Measurements from ENCODE around the gene CLEC10A.

DNA sequence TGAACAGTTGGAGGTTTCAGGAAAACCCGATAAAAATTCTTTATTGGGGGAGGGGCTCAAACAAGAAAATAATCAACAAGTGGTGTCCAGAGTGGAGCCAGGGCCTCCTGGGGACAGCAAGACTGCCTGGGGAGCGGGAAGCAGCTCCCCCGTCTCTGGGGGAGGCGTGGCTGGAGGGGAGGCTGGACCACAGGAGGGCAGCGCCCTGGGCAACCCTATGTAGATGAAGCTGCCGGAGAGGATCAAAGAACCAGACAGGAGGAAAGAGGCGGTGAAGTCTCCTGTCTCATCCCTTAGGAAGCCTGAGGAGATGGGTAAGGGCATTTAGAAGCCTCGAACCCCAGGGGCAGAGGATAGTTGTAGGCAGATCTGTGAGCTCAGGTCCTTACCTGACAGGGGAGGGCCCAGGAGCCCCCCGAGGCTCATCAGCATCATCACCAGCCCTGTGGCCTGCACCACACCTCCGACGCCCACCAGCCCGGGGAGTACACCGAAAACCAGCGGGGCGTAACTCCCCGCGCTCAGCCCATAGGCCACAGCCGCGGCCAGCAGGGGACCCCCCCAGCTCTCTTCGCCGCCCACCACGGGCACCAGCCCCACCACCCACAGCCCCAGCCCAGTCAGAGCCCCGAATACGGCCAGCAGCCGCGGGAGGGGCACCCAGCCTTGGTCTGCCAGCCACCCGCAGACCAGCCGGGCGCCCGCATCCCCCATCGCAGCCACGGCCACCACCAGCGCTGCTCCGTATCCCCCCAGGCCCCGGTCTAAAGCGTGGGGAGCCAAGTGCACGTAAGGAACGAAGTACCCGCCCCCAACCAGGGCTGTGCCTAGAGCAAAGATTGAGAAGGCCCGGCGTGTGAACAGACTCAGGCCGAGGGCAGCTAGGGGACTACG lies 38.2 kb downstream of the CLEC10A start:
- TF ChIP-seq, protein P1, sequence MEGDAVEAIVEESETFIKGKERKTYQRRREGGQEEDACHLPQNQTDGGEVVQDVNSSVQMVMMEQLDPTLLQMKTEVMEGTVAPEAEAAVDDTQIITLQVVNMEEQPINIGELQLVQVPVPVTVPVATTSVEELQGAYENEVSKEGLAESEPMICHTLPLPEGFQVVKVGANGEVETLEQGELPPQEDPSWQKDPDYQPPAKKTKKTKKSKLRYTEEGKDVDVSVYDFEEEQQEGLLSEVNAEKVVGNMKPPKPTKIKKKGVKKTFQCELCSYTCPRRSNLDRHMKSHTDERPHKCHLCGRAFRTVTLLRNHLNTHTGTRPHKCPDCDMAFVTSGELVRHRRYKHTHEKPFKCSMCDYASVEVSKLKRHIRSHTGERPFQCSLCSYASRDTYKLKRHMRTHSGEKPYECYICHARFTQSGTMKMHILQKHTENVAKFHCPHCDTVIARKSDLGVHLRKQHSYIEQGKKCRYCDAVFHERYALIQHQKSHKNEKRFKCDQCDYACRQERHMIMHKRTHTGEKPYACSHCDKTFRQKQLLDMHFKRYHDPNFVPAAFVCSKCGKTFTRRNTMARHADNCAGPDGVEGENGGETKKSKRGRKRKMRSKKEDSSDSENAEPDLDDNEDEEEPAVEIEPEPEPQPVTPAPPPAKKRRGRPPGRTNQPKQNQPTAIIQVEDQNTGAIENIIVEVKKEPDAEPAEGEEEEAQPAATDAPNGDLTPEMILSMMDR (IDR thresholded peaks at IDR 0.05): no peak
- no peak for TF ChIP-seq POLR2AphosphoS5 (IDR thresholded peaks at IDR 0.05)
- no peak for TF ChIP-seq POLR2A (IDR thresholded peaks at IDR 0.05)
